GM12878 (cell line): ENCODE results near the gene ANKRD28. TPM values are rescaled to one million over a fixed set of nuclear protein-coding genes. Genes with fewer than 3 reads are reported as not detected.

Experiments used
- MYB ChIP-seq: fragments of 150-350 bp; IDR thresholded peaks from 2 replicates; pipeline ENCODE4 v1.6.1; 2014; ENCODE audit warnings: mild to moderate bottlenecking, low read depth, low read length, borderline replicate concordance
- PAX8 ChIP-seq: fragments of 450-650 bp; IDR thresholded peaks from 2 replicates; pipeline ENCODE4 v1.6.1; 2017; ENCODE audit warnings: mild to moderate bottlenecking, moderate library complexity
- POLR2AphosphoS5 ChIP-seq: IDR thresholded peaks from 2 replicates; pipeline ENCODE4 v1.6.1; 2011; ENCODE audit warnings: mild to moderate bottlenecking, low read length, inconsistent platforms
- YBX1 ChIP-seq: fragments of 450-650 bp; IDR thresholded peaks from 2 replicates; pipeline ENCODE4 v1.6.1; 2016; ENCODE audit warnings: antibody characterized with exemption
- ZZZ3 ChIP-seq: IDR thresholded peaks from 2 replicates; pipeline ENCODE4 v1.6.1; 2011; ENCODE audit warnings: low read depth; ENCODE audit not compliant: control insufficient read depth, insufficient read length
- polyA plus RNA-seq, 11 experiments: library from polyadenylated mRNA; depleted of rRNA in 4 of 11; unstranded in 6 of 11; stranded (reverse) in 5 of 11; fragments of >200 nt; fragmentation: Nextera tagmentation in 4 of 11; fragmentation: Illumina TruSeq in 1 of 11; extraction: Ambion mirVana in 4 of 11; extraction: Trizol in 1 of 11; gene quantifications; 1 replicate in 1 of 11; 2 replicates in 10 of 11; pipeline versions ENCODE4 v1.2.1 to v1.2.3, GENCODE V29; 2011 to 2016; ENCODE audit warnings: inconsistent platforms in 2 of 11, missing spikeins in 2 of 11, low read depth in 1 of 11
- total RNA-seq, 4 experiments: library from RNA; depleted of rRNA in 3 of 4; stranded (reverse); fragments of >200 nt in 3 of 4; fragmentation: Illumina TruSeq in 1 of 4; extraction: Trizol in 1 of 4; gene quantifications; 2 replicates each; pipeline versions ENCODE4 v1.2.1 to v1.2.3, GENCODE V29; 2013 to 2021
- TF ChIP-seq, protein P1 (sequence below): fragments of 450-650 bp; IDR thresholded peaks from 2 replicates; pipeline ENCODE4 v1.6.1; 2017; ENCODE audit warnings: mild to moderate bottlenecking, moderate library complexity
- TF ChIP-seq, protein P2 (sequence below): IDR thresholded peaks from 2 replicates; pipeline ENCODE4 v1.6.1; 2011; ENCODE audit warnings: mild to moderate bottlenecking, low read depth, low read length, moderate library complexity; ENCODE audit not compliant: insufficient replicate concordance

The ANKRD28 gene
- total and polyA plus RNA-seq, 10 of the 15 experiments (the other 5 are each of a cell fraction or from before 2014, with no cell fraction given) = 11.2 to 105 (median 38.3) TPM

DNA sequence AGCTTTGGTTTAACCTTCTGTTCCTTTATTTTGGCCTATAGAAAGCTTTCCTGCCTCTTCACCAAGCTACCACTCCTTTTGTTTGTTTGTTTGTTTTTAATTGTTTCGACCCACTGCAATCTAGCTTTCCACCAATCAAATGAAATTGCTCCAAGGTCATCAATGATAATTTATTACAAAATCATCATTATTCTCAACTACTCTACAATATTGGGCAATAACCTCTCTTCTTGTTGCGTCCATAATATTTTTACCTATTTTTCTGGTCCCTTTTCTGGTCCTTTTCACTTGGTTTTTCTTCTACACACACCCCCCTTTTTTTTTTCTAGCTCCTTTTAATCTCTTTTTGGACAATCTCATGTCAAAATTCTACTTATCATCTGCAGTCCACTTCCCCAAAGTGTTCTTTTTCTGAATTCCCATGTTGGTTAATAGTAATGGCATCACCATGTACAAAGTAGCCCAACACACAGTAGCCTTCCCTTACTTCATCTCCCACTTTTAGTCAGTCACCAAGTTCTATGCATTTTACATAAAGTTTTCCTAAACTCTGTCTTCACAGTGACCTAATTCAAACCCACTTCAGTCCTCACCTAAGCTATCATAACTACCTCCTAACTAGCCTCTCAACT is 11.0 kb upstream of the ANKRD28 start (continued):
- TF ChIP-seq, protein P1, sequence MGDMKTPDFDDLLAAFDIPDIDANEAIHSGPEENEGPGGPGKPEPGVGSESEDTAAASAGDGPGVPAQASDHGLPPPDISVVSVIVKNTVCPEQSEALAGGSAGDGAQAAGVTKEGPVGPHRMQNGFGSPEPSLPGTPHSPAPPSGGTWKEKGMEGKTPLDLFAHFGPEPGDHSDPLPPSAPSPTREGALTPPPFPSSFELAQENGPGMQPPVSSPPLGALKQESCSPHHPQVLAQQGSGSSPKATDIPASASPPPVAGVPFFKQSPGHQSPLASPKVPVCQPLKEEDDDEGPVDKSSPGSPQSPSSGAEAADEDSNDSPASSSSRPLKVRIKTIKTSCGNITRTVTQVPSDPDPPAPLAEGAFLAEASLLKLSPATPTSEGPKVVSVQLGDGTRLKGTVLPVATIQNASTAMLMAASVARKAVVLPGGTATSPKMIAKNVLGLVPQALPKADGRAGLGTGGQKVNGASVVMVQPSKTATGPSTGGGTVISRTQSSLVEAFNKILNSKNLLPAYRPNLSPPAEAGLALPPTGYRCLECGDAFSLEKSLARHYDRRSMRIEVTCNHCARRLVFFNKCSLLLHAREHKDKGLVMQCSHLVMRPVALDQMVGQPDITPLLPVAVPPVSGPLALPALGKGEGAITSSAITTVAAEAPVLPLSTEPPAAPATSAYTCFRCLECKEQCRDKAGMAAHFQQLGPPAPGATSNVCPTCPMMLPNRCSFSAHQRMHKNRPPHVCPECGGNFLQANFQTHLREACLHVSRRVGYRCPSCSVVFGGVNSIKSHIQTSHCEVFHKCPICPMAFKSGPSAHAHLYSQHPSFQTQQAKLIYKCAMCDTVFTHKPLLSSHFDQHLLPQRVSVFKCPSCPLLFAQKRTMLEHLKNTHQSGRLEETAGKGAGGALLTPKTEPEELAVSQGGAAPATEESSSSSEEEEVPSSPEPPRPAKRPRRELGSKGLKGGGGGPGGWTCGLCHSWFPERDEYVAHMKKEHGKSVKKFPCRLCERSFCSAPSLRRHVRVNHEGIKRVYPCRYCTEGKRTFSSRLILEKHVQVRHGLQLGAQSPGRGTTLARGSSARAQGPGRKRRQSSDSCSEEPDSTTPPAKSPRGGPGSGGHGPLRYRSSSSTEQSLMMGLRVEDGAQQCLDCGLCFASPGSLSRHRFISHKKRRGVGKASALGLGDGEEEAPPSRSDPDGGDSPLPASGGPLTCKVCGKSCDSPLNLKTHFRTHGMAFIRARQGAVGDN = no peak
- TF ChIP-seq POLR2AphosphoS5 (no peak), YBX1 (no peak), MYB (no peak), PAX8 (no peak), ZZZ3 (no peak)
- TF ChIP-seq, protein P2, sequence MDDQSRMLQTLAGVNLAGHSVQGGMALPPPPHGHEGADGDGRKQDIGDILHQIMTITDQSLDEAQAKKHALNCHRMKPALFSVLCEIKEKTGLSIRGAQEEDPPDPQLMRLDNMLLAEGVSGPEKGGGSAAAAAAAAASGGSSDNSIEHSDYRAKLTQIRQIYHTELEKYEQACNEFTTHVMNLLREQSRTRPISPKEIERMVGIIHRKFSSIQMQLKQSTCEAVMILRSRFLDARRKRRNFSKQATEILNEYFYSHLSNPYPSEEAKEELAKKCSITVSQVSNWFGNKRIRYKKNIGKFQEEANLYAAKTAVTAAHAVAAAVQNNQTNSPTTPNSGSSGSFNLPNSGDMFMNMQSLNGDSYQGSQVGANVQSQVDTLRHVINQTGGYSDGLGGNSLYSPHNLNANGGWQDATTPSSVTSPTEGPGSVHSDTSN = no peak
